Stromal cell of bone marrow (primary cell): ENCODE data around the gene PRDM12.

Experiments
- DNase-seq: peaks from one replicate; pipeline ENCODE4 v3.0.0-alpha.2; 2012; ENCODE audit warnings: low read depth

Gene PRDM12

DNA sequence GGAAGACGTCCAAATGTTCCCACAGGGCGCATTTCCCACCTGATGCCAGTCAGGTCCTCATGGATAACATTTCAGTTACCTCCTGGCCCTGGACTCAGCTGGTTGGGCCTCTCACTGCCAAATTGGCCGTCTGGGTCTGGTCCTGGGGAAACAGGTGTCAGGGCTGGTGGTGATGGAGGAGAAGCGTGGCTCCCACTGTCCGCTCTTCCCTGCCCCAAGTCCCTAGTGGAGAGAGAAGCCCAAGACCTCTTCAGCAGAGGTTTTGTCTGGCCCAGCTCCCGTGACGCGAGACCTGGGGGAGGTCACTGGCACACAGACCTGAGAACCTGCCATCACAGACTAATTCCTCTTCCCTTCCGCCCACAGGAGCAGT, 27.8 kb upstream of the PRDM12 start:
- DNase-seq = no peak

DNA sequence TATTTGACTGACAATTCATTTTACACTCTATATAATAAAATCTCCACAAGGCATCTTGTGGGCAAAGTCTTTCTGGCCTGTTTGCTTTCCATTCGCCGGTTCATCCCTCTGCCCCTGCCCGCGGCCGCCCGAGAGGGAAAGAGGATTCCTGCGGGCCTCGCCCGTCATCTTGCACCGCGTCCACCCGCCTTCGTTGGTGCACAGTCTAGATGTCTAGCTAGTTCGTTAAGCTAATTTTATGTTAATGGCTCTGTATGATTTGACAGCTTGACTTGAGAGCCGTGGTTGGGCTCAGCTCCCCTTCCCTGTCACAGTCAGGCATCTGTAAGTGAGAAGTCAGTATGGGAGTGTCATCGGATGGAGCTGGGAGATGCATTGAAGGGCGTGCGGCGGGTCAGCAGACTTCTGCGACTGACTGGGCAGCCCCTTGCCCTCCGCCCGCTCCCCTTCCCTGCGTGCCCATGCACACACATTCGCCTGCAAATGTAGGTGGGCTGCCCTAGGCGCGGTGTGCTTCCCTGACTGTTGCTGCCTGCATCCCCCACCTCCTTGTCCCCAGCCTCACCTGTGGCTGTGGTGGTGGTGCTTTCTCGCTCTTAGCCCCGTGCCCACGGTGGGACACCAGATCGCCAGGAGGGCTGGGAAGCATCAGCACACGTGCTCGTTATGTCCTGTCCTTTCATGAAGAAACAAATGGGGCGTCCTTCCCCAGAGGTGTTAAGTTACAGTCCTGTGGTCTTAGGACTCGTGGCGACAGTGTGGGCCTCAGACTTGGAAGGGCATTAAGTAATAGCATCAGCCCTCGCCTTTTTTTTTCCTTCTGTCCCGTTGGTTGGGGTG, 25.9 kb upstream of the PRDM12 start:
- DNase-seq = no peak

- no peak for DNase-seq
Observed at GRCh38 chr9:130639124-130639765, 25.1 kb upstream of the PRDM12 start.

GRCh38 chr9:130639866-130640555, 24.4 kb upstream of the PRDM12 start:
- DNase-seq = no peak

- DNase-seq = no peak
Observed at GRCh38 chr9:130640681-130641080, 23.7 kb upstream of the PRDM12 start.

- no peak for DNase-seq
Observed at GRCh38 chr9:130642926-130643325, 21.5 kb upstream of the PRDM12 start.

DNA sequence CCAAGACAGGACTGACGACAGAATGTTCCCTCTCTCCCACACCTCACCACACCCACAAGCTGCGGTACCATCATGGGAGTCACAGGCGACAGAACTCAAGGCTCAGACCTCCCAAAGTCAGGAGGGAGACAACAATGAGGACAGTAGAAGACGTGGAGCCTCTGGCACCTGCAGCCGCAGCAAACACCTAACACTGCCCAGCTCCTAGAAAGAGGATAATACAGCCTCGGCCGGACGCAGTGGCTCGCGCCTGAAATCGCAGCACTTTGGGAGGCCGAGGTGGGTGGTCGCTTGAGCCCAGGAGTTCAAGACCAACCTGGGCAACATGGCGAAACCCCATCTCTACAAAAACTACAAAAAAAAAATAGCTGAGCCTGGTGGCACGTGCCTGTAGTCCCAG, 13.2 kb upstream of the PRDM12 start:
- DNase-seq = no peak

DNA sequence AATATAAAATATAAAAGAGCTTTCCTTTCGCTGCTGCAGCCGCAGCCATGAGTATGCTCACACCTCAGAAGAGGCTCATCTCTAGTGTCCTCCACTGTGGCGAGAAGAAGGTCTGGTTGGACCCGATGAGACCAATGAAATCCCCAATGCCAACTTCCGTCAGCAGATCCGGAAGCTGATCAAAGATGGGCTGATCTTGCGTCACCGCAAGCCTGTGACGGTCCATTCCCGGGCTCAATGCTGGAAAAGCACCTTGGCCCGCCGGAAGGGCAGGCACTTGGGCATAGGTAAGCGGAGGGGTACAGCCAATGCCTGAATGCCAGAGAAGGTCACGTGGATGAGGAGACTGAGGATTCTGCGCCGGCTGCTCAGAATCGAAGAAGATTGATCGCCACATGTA, 12.6 kb upstream of the PRDM12 start:
- no peak for DNase-seq

DNA sequence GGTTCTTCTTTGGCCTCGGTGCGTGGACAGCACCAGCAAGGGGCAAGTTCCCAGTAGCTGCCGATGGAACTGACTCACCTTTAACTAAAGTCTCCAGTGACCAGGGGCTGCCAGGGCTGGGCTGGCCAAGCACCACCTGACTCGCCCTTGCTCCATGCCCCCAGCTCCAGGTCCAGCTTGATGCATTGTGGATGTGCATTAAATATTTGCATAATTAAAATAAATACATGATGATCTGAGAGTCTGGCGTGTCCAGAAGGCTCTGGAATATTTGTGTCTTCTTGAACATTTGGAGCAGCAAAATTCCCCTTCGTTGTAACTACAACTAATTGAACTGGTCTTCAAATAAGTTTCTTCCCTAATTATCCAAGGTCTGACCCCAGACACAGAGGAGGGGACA, 9.5 kb upstream of the PRDM12 start:
- no peak for DNase-seq

DNA sequence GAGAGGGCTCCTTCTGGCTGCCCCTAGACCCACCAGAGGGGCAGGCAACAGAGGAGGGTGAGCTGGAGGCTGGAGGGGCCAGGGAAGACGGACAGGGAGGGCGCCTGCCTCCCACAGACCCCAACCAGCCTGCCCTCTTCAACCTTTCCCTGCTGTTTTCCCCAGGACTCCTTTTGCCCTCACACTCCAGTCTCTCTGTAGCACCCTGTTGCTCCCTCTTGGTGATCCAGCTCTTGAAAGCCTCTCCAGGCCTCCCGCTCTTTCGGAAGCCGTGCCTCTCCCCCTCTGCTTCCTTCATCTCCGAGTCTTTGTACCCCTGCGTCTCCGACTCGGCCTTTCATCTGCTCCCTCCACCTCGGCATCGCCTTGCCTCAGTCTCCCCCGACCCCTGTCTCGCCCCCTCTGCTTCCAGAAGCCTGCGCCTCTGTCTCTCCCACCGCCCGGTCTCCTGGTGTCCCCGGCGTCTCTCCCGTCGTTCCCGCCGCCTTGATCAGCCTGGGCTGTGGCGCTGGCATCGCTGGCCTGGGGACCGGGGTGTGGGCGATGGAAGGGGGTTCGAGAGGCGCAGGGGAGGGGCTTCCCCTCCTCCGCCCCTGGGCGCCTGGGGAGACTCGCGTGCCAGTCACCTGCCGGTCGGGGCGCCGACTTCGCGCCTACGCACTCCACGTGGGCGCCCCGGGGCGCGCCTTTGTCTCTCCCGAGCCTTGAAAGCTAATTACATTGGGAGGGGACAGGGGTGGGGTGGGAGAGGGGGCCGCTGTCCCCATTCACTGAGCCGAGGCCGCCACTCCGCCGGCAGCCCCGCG, 5.3 kb upstream of the PRDM12 start:
- no peak for DNase-seq

DNA sequence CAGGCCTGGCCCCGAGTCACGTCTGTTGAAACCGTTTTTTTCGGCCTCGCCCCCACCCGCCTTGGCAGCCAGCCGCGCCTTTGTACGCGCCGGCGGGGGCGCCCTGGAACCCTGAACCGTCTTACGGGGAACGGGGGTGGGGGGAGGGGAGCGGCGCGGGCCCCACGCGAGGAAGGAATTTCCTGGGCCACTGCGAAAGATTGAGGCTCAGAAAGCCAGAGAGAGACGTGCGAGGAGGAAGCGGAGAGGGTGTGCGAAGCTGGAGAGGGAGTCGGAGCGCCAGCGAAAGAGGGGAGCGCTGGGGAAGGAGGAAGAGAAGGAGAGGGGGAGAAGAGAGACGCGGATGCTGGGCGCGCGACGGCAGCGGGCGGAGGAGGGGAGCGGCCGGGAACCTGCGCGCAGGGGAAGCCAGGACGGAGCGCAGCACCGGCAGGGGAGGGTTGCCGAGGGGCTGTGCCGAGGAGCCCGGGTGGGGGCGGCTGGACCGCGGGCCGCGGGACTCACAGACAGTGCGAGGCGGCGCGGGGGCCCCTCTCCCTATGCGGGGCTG, 4.6 kb upstream of the PRDM12 start:
- no peak for DNase-seq

DNA sequence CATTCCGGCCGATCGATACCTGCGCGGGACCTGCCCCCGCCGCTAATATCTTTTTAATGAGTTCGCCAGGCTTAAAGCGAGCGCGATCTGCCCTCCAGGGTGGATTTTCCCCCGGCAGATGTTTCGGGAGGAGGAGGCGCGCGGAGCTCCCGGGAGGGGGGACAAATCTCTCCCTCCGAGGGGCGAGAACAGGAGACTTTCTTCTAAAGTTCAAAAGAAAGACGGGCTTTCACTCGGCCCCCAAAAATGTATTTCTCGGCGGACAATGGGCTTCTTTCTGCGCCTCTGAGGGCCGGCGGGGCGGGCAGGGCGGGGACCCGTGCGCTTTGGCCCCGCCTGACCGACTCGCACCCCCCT, 4.1 kb upstream of the PRDM12 start:
- DNase-seq = no peak

DNA sequence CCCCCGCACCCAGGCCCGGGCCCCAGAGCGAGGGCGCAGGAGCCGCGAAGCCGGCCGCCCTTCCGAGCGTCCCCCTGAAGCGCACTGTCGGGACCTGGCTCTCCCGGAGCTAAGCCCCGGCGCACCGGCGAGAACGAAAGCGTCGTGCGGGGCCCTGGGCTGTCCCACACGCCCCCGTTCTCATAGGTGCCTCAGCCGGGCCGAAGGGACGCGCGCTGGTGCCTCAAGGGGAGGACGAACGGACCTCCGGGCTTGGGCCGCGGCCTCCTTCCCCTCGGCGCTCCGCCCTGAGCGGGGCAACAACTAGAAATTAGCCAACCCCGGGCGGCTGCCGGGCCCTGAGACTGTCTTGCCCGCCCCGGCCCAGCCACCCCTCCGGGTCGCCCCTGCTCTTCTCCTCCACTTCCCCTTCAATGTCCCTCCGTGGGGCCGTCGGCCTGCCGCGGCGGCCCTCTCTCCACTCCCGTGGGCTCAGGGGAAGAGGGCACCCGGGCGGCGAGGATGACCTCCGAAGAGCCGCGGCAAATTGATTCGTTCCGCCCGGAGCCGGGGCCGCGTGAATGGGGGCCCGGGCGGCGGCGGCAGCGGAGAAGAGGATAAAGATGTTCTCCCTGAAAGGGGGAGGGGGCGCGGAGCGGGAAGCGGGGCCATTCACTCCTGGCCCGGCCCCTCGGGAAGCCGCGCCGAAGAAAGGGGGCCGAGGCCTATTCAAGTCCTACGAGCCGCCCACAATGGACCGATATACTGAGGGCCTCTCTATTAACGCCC, 3.5 kb upstream of the PRDM12 start:
- no peak for DNase-seq

- no peak for DNase-seq
Observed at GRCh38 chr9:130661451-130662098, 2.8 kb upstream of the PRDM12 start.

DNA sequence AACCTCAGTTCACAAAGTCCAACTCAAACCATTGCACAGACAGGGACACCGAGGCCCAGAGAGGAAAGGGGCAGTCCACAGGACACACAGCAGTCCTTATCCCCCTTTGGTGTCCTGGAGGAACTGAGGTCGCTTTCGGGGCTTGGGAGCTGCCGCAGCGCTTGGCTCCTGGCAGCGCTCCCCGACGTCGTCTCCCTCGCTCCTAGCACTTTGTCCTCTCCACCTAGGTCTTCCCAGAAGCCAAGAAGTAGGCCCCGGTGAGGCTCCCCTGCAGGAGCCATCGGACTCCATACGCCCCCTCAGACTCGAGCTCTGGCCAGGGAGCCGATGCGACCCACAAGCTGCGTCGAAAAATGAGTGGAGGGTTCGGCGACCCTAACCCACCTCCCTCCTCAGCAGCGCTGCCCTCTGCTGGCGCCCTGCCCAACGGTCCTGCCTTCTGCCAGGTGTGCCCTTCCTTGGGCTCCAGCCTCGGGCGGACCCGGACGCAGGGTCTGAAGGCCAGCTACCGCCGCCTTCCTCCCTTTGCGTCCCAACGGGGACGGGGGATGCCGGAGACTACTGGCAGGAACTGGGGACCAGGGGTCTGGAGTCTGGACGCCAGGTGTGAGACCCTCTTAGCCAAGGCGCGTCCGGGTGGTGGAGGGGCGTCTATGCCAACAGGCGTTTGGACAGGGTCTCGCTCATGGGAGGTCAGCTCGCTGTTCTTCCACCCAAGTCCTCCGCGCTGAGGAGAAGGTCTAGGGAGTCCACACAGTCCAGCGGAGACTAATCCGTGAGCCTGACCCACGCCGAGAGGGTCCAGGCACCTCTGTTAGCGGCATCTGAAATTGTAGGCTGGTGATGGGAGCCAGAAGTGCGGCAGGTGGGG, 2.1 kb upstream of the PRDM12 start:
- DNase-seq = no peak

DNA sequence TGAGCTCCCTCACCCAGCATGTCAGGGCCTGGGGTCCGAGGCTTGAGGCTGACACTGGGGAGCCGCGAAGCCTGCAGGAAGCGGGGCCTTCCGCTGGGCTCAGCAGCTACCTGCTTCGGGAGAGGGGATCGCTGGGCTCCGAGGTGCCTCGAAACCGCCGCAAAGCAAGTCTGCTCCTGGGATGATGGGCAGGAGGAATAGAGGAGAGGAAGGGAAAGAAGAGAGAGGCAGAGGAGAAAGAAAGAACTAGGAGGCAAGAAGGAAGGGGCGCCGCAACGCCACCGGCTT, 1.5 kb upstream of the PRDM12 start:
- no peak for DNase-seq

DNA sequence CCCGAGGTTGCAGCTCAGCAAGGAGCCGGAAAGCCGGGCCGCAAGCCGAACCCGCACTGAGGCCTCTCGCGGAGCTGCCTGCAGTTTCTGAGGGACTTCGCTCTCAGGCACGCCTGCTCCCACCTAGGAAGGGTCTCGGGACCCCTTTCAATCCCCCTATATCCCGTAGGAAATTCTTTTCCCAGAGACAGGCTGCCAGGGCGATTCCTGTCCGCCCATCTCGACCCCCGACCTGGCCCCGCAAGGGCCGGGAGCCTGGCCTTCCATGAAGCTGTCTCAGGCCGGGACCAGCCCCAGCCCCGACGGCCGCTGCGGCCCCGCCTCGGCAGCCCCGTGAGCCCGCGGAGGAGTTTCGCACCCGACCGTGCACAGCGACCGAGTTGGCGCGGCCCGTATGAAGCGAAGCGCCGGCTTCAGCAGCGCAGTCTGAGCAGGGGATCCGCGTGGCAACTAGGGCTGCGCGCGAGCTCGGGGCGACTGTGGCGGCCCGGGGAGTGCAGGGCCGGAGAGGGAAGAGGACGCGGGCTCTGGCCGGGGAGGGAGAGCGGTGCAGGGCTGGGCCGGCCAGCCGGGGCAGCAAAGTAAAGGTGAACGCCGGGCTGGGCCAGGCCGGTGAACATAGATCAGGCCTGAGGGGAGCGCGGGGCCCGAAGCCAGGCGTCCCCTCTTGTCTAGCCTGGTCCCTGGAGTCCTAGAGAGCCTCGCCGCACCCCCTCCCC, 977 bp upstream of the PRDM12 start:
- DNase-seq = no peak

DNA sequence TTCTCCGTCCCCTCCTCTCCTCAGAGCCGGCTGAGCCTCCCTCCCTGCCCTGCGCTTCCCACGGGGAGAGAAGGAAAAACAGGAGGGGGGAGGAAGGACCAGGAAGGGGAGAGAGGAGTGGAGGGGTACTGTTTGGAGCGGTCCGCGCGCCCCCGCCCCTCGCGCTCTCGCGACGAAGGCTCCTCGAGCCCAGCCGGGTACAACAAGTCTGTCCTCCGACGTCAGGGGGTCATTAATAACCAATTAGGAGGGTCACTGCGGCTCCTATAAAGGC, 480 bp upstream of the PRDM12 start:
- DNase-seq = no peak

GRCh38 chr9:130665029-130665430, 636 bp downstream of the PRDM12 start:
- DNase-seq = no peak
